Transverse colon (tissue), 4 donors: ENCODE measurements around the gene IL1RL1. TPM values are rescaled to one million over a fixed set of nuclear protein-coding genes. Genes with fewer than 3 reads are reported as not detected.

ENCODE experiments used
- DNase-seq: peaks from one replicate; pipeline ENCODE4 v3.0.0-alpha.2; 2019
- H3K27ac ChIP-seq, 4 donors: fragments of 200-600 bp; sonication (generic); 2 replicates each; pipeline ENCODE4 v1.5.1; 2016 to 2018; ENCODE audit warnings: inconsistent platforms in 4 of 4
- H3K27me3 ChIP-seq: fragments of 200-600 bp; sonication (generic); 2 replicates; pipeline ENCODE4 v1.5.1; 2017; ENCODE audit warnings: inconsistent platforms
- H3K36me3 ChIP-seq, 4 donors: fragments of 200-600 bp; sonication (generic); 2 replicates each; pipeline ENCODE4 v1.5.1; 2017 to 2019; ENCODE audit warnings: inconsistent platforms in 4 of 4
- H3K4me1 ChIP-seq, 4 donors: fragments of 200-600 bp; sonication (generic); 2 replicates each; pipeline ENCODE4 v1.5.1; 2017 to 2020; ENCODE audit warnings: inconsistent platforms in 4 of 4
- H3K4me3 ChIP-seq, 4 donors: fragments of 200-600 bp; sonication (generic); 1 replicate in 1 of 4; 2 replicates in 3 of 4; pipeline versions ENCODE4 v1.5.1 to v1.6.1; 2017 to 2019; ENCODE audit warnings: inconsistent platforms in 4 of 4
- H3K9me3 ChIP-seq, 2 donors: fragments of 200-600 bp; sonication (generic); 2 replicates each; pipeline ENCODE4 v1.5.1; 2017 to 2019; ENCODE audit warnings: inconsistent platforms in 2 of 2
- CTCF ChIP-seq, 5 experiments: fragments of 200-600 bp in 3 of 5; fragments of 450-650 bp in 2 of 5; sonication (generic) in 3 of 5; IDR thresholded peaks; 1 replicate in 2 of 5; 2 replicates in 3 of 5; pipeline ENCODE4 v1.5.1; 2016 to 2017; ENCODE audit warnings: antibody characterized with exemption in 5 of 5, inconsistent platforms in 3 of 5, mild to moderate bottlenecking in 2 of 5, moderate library complexity in 1 of 5
- EP300 ChIP-seq: sonication (generic); formaldehyde crosslinking; IDR thresholded peaks from one replicate; pipeline ENCODE4 v1.6.1; 2017; ENCODE audit warnings: antibody characterized with exemption, low read depth
- POLR2A ChIP-seq: fragments of 450-650 bp; IDR thresholded peaks from one replicate; pipeline ENCODE4 v1.6.1; 2016; ENCODE audit warnings: antibody characterized with exemption, mild to moderate bottlenecking, moderate library complexity
- POLR2AphosphoS5 ChIP-seq, 3 donors: sonication (generic); formaldehyde crosslinking; IDR thresholded peaks; one replicate each; pipeline ENCODE4 v1.6.1; 2016; ENCODE audit warnings: antibody characterized with exemption in 3 of 3
- WGBS, 2 donors: methylation state at CpG; one replicate each; pipeline ENCODE4 v1.1.5; 2018; ENCODE audit warnings: low coverage in 1 of 2; 5-methylcytosine and 5-hydroxymethylcytosine counted together
- in situ Hi-C, 4 donors: fragments of 200-750 bp; cut with MboI; loops; one replicate each; pipeline versions ENCODE4 v1.15.0 to v1.15.1; 2017; ENCODE audit warnings: low sequenced_read_pairs in 3 of 4, low pct_ligation_motif_present in 1 of 4, low pct_unique_long_range_greater_than_20kb in 1 of 4
- intact Hi-C: fragments of 100-400 bp; cut with DNase I; formaldehyde crosslinking; loops from one replicate; pipeline ENCODE4 v1.15.1; 2023; ENCODE audit warnings: low total_unique reads
- total RNA-seq, 4 donors: library from RNA; depleted of rRNA; stranded (reverse); fragments of >200 nt; gene quantifications; one replicate each; pipeline ENCODE4 v1.1.0, GENCODE V29; 2016

IL1RL1 gene
- total RNA-seq, 4 donors from 2014 or later: 0.40 to 57.2 (median 11.7) TPM

- 70 to 84% methylated on average over 2 to 3 of the region's 3 CpGs for WGBS, 2 donors
- intact Hi-C loops (no loop called here), in situ Hi-C loops (no loop called here)
- Histone ChIP-seq H3K4me1 (no peaks in the 10 kb centered on the region), H3K9me3 (no peaks in the 10 kb centered on the region), H3K27ac (no peak overlapping the region), H3K4me3 (no peak overlapping the region), H3K27me3 (no peaks in the 10 kb centered on the region), H3K36me3 (no peaks in the 10 kb centered on the region)
- TF ChIP-seq POLR2AphosphoS5 (IDR thresholded peaks at IDR 0.05) (no peak), POLR2A (no peak)
- DNase-seq: no peak
Measured at GRCh38 chr2:102313950-102314349, 2.6 kb downstream of the IL1RL1 start.

GRCh38 chr2:102315921-102316320 is 4.6 kb downstream of the IL1RL1 start:
- H3K9me3 ChIP-seq: no peaks in the 10 kb centered on the region
- intact Hi-C loops: no loop called here
- H3K27ac ChIP-seq: no peak overlapping the region
- H3K27me3 ChIP-seq: no peaks in the 10 kb centered on the region
- no peak for TF ChIP-seq EP300
- TF ChIP-seq POLR2AphosphoS5 (IDR thresholded peaks at IDR 0.05): no peak
- TF ChIP-seq POLR2A: no peak
- TF ChIP-seq CTCF (IDR thresholded peaks at IDR 0.05): no peak
- WGBS, 2 donors: 76 to 84% methylated on average over 2 of the region's 2 CpGs
- H3K4me1 ChIP-seq: no peaks in the 10 kb centered on the region
- DNase-seq: no peak
- H3K4me3 ChIP-seq: no peak overlapping the region
- in situ Hi-C loops: no loop called here
- no peaks in the 10 kb centered on the region for H3K36me3 ChIP-seq

- Histone ChIP-seq H3K36me3 (no peaks in the 10 kb centered on the region), H3K27me3 (no peaks in the 10 kb centered on the region), H3K9me3 (no peaks in the 10 kb centered on the region), H3K4me3 (no peak overlapping the region), H3K27ac (no peak overlapping the region), H3K4me1 (no peaks in the 10 kb centered on the region)
- intact Hi-C loops: no loop called here
- WGBS, 2 donors: 7 to 9% methylated on average over 2 of the region's 2 CpGs
- TF ChIP-seq CTCF (IDR thresholded peaks at IDR 0.05) (no peak), POLR2AphosphoS5 (IDR thresholded peaks at IDR 0.05) (no peak), POLR2A (no peak), EP300 (no peak)
- in situ Hi-C loops: no loop called here
- DNase-seq: no peak
Measured at GRCh38 chr2:102317715-102318114, 6.4 kb downstream of the IL1RL1 start.

GRCh38 chr2:102318437-102318836 is 7.1 kb downstream of the IL1RL1 start:
- no peaks in the 10 kb centered on the region for H3K4me1 ChIP-seq
- TF ChIP-seq POLR2AphosphoS5 (IDR thresholded peaks at IDR 0.05) (no peak), EP300 (no peak), CTCF (IDR thresholded peaks at IDR 0.05) (no peak), POLR2A (no peak)
- H3K27ac ChIP-seq: no peak overlapping the region
- in situ Hi-C loops: no loop called here
- H3K36me3 ChIP-seq: no peaks in the 10 kb centered on the region
- DNase-seq: no peak
- WGBS, 2 donors: 88 to 89% methylated on average over 2 of the region's 2 CpGs
- no peaks in the 10 kb centered on the region for H3K27me3 ChIP-seq
- H3K9me3 ChIP-seq: no peaks in the 10 kb centered on the region
- no peak overlapping the region for H3K4me3 ChIP-seq
- intact Hi-C loops: no loop called here
